Measurements from ENCODE around the gene TAS2R43. TPM values are rescaled to one million over a fixed set of nuclear protein-coding genes. Genes with fewer than 3 reads are reported as not detected.

The TAS2R43 gene
- total RNA-seq, 1 experiment from 2014 or later: 0.48 TPM

- WGBS (ENCODE audit: extremely low coverage, insufficient read length, low lambda C conversion rate): no CpG with 5 or more reads among the region's 2 CpGs
- H3K27ac Mint-ChIP-seq: no peak overlapping the region
- DNase-seq: no peak
Observed at GRCh38 chr12:11133162-11133561, 41.0 kb upstream of the TAS2R43 start.

More at GRCh38 chr12:11133162-11133561, 41.0 kb upstream of the TAS2R43 start:
- H3K14ac ChIP-seq (ENCODE audit: insufficient read depth, low read length): no peak overlapping the region
- no peak overlapping the region for H3K56ac ChIP-seq (ENCODE audit: insufficient read length, low read depth, low read length)
- H4K5ac ChIP-seq (ENCODE audit: insufficient read length, low read depth, low read length): no peak overlapping the region
- TF ChIP-seq, protein P1, sequence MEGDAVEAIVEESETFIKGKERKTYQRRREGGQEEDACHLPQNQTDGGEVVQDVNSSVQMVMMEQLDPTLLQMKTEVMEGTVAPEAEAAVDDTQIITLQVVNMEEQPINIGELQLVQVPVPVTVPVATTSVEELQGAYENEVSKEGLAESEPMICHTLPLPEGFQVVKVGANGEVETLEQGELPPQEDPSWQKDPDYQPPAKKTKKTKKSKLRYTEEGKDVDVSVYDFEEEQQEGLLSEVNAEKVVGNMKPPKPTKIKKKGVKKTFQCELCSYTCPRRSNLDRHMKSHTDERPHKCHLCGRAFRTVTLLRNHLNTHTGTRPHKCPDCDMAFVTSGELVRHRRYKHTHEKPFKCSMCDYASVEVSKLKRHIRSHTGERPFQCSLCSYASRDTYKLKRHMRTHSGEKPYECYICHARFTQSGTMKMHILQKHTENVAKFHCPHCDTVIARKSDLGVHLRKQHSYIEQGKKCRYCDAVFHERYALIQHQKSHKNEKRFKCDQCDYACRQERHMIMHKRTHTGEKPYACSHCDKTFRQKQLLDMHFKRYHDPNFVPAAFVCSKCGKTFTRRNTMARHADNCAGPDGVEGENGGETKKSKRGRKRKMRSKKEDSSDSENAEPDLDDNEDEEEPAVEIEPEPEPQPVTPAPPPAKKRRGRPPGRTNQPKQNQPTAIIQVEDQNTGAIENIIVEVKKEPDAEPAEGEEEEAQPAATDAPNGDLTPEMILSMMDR (conservative IDR thresholded peaks at IDR 0.05): no peak
- H4K91ac ChIP-seq (ENCODE audit: insufficient read length, low read depth, low read length): no peak overlapping the region
- no peak overlapping the region for H2BK120ac ChIP-seq (ENCODE audit: low read depth, low read length, poor library complexity, severe bottlenecking)
- H3K9ac ChIP-seq (ENCODE audit: extremely low read depth, insufficient read length, low read length): no peak overlapping the region
- H3K27me3 ChIP-seq (ENCODE audit: insufficient read depth, low read length): no peaks in the 10 kb centered on the region
- H2BK20ac ChIP-seq (ENCODE audit: low read depth, low read length, poor library complexity, severe bottlenecking): no peak overlapping the region
- no peaks in the 10 kb centered on the region for H3K79me1 ChIP-seq (ENCODE audit: insufficient read depth, low read depth, low read length, poor library complexity, severe bottlenecking)
- Mint-ChIP-seq H3K4me3 (no peak overlapping the region), H3K36me3 (ENCODE audit: insufficient read depth in 1 of 3, low read depth in 3 of 3) (peaks cover 0 to 9% (median 9%) of the 10 kb centered on the region in 3 experiments; a peak in 5 of 7 replicates), H3K9me3 (no peaks in the 10 kb centered on the region; a peak in 1 of 5 replicates), H3K4me1 (no peaks in the 10 kb centered on the region), H3K27me3 (ENCODE audit: low read depth) (no peaks in the 10 kb centered on the region)
- no peak overlapping the region for H3K27ac ChIP-seq (ENCODE audit: insufficient read length, low read depth, low read length)
- H4K8ac ChIP-seq (replicated peaks; ENCODE audit: insufficient read length, low read depth, low read length): no peak overlapping the region
- no peak overlapping the region for H3K18ac ChIP-seq (ENCODE audit: insufficient read length, low read depth, low read length)
- peaks cover 6% of the 10 kb centered on the region; the same call in 1 of the 2 replicates for H3K79me2 ChIP-seq (ENCODE audit: insufficient read depth, low read length)
- no peak overlapping the region for H3K4me2 ChIP-seq (ENCODE audit: insufficient read depth, insufficient read length, low read length)
- no peak overlapping the region for H2AK5ac ChIP-seq (ENCODE audit: insufficient read length, low read length)
- H3K23ac ChIP-seq (ENCODE audit: insufficient read length, low read depth, low read length): no peak overlapping the region
- H3K23me2 ChIP-seq (ENCODE audit: insufficient read length, low read depth, low read length, poor library complexity, severe bottlenecking): no peaks in the 10 kb centered on the region
- H3K9me3 ChIP-seq (ENCODE audit: control insufficient read depth, low read depth, low read length): no peaks in the 10 kb centered on the region
- H3K4me1 ChIP-seq (ENCODE audit: insufficient read depth, low read length): no peaks in the 10 kb centered on the region
- H4K20me1 ChIP-seq (ENCODE audit: control insufficient read depth, insufficient read depth, insufficient read length): no peaks in the 10 kb centered on the region
- H2BK5ac ChIP-seq (ENCODE audit: insufficient read length, low read length): no peak overlapping the region
- H2AFZ ChIP-seq (ENCODE audit: low read length): no peak overlapping the region
- no peak overlapping the region for H2BK12ac ChIP-seq (ENCODE audit: insufficient read length, low read depth, low read length)
- no peak overlapping the region for H3K4ac ChIP-seq (ENCODE audit: low read depth, low read length)
- H3T11ph ChIP-seq (ENCODE audit: low read length): no peak overlapping the region
- H2BK15ac ChIP-seq (ENCODE audit: low read depth, low read length): no peak overlapping the region
